ENCODE results near the gene INSIG1.

INSIG1 gene

DNA sequence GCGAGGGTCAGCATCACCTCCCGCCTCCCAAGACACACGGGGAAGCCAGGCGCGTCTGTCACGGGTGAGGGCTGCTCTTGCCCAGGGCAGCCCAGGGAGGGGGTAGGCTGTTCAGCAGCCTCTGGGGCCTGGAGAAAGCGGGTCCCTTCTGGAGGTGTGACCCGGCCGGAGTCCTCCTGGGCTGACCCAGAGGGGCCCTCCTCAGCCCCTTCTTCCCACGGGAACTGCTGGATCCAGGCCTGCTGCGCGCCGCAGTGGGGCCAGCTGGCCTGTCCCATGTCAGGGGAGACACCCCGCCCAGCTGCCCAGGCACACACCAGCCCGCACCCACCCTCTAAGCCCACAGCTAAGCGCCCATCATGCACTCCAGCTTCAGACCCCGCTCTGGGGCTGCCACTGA, 41.8 kb downstream of the INSIG1 start:
- no peak overlapping the region for H3K4me3 ChIP-seq (ENCODE audit: low read length in 2 of 2)
- no peak overlapping the region for H3K9ac ChIP-seq (ENCODE audit: low read depth, low read length, poor library complexity)
- peak overlapping the region; percentile 43 for H2AFZ ChIP-seq (ENCODE audit: low read length)
- H2BK5ac ChIP-seq (ENCODE audit: low read length) = peak overlapping the region; percentile 40
- H2BK15ac ChIP-seq (ENCODE audit: low read length) = no peak overlapping the region
- H3K4me1 ChIP-seq (ENCODE audit: control insufficient read depth in 2 of 2, insufficient read depth in 1 of 2, low read depth in 1 of 2, low read length in 2 of 2) = peaks cover 0 to 4% of the 10 kb centered on the region in 2 donors
- H2BK12ac ChIP-seq (ENCODE audit: low read length) = no peak overlapping the region
- no peak overlapping the region for H4K91ac ChIP-seq (ENCODE audit: low read depth, low read length, poor library complexity)
- H3K27ac ChIP-seq (replicated peaks; ENCODE audit: low read length) = no peak overlapping the region
- no peak overlapping the region for H2AK5ac ChIP-seq (ENCODE audit: low read depth, low read length)
- no peak overlapping the region for H3K4me2 ChIP-seq (ENCODE audit: insufficient read depth, low read length, poor library complexity, severe bottlenecking)
- peak overlapping the region; percentile 78 for H3K18ac ChIP-seq (ENCODE audit: low read length)
- peaks cover 0 to 2% of the 10 kb centered on the region in 2 donors for H3K9me3 ChIP-seq (replicated peaks in 1 of 2; ENCODE audit: control insufficient read depth in 2 of 2, insufficient read depth in 1 of 2, low read depth in 1 of 2, low read length in 2 of 2)
- no peak overlapping the region for H2BK120ac ChIP-seq (ENCODE audit: low read depth, low read length)
- H3K14ac ChIP-seq (ENCODE audit: low read length) = no peak overlapping the region
- no peak for DNase-seq (ENCODE audit: low spot score)
- H3K4ac ChIP-seq (ENCODE audit: low read length) = no peak overlapping the region
- H3K23ac ChIP-seq (ENCODE audit: low read depth, low read length, poor library complexity) = peak overlapping the region; percentile 16
- no peaks in the 10 kb centered on the region for H3K79me1 ChIP-seq (ENCODE audit: low read depth, low read length)
- no peak overlapping the region for H4K8ac ChIP-seq (ENCODE audit: low read depth, low read length)
- H3K36me3 ChIP-seq (replicated peaks in 1 of 2; ENCODE audit: control insufficient read depth in 2 of 2, insufficient read depth in 2 of 2, low read length in 2 of 2) = no peaks in the 10 kb centered on the region
- H3K27me3 ChIP-seq (ENCODE audit: control insufficient read depth in 3 of 3, insufficient read depth in 3 of 3, low read depth in 1 of 3, low read length in 3 of 3) = peaks cover 0 to 32% (median 2%) of the 10 kb centered on the region in 3 experiments
- WGBS, 2 donors (ENCODE audit: extremely low coverage in 2 of 2, insufficient read length in 2 of 2, insufficient replicate concordance in 1 of 2) = no CpG with 5 or more reads among the region's 17 CpGs

GRCh38 chr7:155340071-155340531, 42.4 kb downstream of the INSIG1 start:
- no peak overlapping the region for H3K4me2 ChIP-seq (ENCODE audit: insufficient read depth, low read length, poor library complexity, severe bottlenecking)
- H3K18ac ChIP-seq (ENCODE audit: low read length) = peak overlapping the region; percentile 49
- H3K4me1 ChIP-seq (ENCODE audit: control insufficient read depth in 2 of 2, insufficient read depth in 1 of 2, low read depth in 1 of 2, low read length in 2 of 2) = peaks cover 0 to 5% of the 10 kb centered on the region in 2 donors
- peak overlapping the region; percentile 65 for H3K14ac ChIP-seq (ENCODE audit: low read length)
- peak overlapping the region; percentile 40 for H2BK5ac ChIP-seq (ENCODE audit: low read length)
- H3K36me3 ChIP-seq (replicated peaks in 1 of 2; ENCODE audit: control insufficient read depth in 2 of 2, insufficient read depth in 2 of 2, low read length in 2 of 2) = no peaks in the 10 kb centered on the region
- no peak overlapping the region for H2BK12ac ChIP-seq (ENCODE audit: low read length)
- no peak overlapping the region for H2AK5ac ChIP-seq (ENCODE audit: low read depth, low read length)
- H2BK15ac ChIP-seq (ENCODE audit: low read length) = no peak overlapping the region
- H4K91ac ChIP-seq (ENCODE audit: low read depth, low read length, poor library complexity) = no peak overlapping the region
- H4K8ac ChIP-seq (ENCODE audit: low read depth, low read length) = peak overlapping the region; percentile 66
- peaks cover 0 to 2% of the 10 kb centered on the region in 2 donors for H3K9me3 ChIP-seq (replicated peaks in 1 of 2; ENCODE audit: control insufficient read depth in 2 of 2, insufficient read depth in 1 of 2, low read depth in 1 of 2, low read length in 2 of 2)
- H2BK120ac ChIP-seq (ENCODE audit: low read depth, low read length) = no peak overlapping the region
- no peaks in the 10 kb centered on the region for H3K79me1 ChIP-seq (ENCODE audit: low read depth, low read length)
- H2AFZ ChIP-seq (ENCODE audit: low read length) = peak overlapping the region; percentile 43
- H3K9ac ChIP-seq (ENCODE audit: low read depth, low read length, poor library complexity) = no peak overlapping the region
- H3K4me3 ChIP-seq (ENCODE audit: low read length in 2 of 2) = no peak overlapping the region
- H3K23ac ChIP-seq (ENCODE audit: low read depth, low read length, poor library complexity) = peak overlapping the region; percentile 16
- H3K27ac ChIP-seq (replicated peaks; ENCODE audit: low read length) = no peak overlapping the region
- no CpG with 5 or more reads among the region's 14 CpGs for WGBS, 2 donors (ENCODE audit: extremely low coverage in 2 of 2, insufficient read length in 2 of 2, insufficient replicate concordance in 1 of 2)
- peaks cover 0 to 28% (median 3%) of the 10 kb centered on the region in 3 experiments for H3K27me3 ChIP-seq (ENCODE audit: control insufficient read depth in 3 of 3, insufficient read depth in 3 of 3, low read depth in 1 of 3, low read length in 3 of 3)
- no peak overlapping the region for H3K4ac ChIP-seq (ENCODE audit: low read length)
- no peak for DNase-seq (ENCODE audit: low spot score)

DNA sequence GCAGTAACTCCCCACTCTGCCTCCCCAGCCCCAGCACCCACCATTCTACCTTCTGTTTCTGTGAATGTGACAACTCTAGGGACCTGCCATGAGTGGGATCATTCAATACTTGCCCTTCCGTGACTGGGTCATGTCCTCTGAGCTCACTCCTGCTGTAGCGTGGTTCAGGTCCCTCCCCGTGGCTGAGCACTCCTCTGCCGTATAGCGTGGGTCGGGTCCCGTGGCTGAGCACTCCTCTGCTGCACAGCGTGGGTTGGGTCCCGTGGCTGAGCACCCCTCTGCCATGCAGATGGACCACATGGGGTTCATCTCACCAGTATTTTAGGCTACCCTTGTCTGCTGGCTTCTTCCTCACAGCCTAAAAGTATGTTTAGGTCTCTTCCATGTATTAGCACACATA, 43.0 kb downstream of the INSIG1 start:
- H3K4me1 ChIP-seq (ENCODE audit: control insufficient read depth in 2 of 2, insufficient read depth in 1 of 2, low read depth in 1 of 2, low read length in 2 of 2) = peaks cover 0 to 5% of the 10 kb centered on the region in 2 donors
- no peak overlapping the region for H3K9ac ChIP-seq (ENCODE audit: low read depth, low read length, poor library complexity)
- H3K4ac ChIP-seq (ENCODE audit: low read length) = no peak overlapping the region
- no peak overlapping the region for H4K8ac ChIP-seq (ENCODE audit: low read depth, low read length)
- no peak overlapping the region for H2BK5ac ChIP-seq (ENCODE audit: low read length)
- H2AFZ ChIP-seq (ENCODE audit: low read length) = no peak overlapping the region
- H3K14ac ChIP-seq (ENCODE audit: low read length) = no peak overlapping the region
- no peak overlapping the region for H3K27ac ChIP-seq (replicated peaks; ENCODE audit: low read length)
- no peak overlapping the region for H3K23ac ChIP-seq (ENCODE audit: low read depth, low read length, poor library complexity)
- H3K79me1 ChIP-seq (ENCODE audit: low read depth, low read length) = no peaks in the 10 kb centered on the region
- peaks cover 0 to 28% (median 8%) of the 10 kb centered on the region in 3 experiments for H3K27me3 ChIP-seq (ENCODE audit: control insufficient read depth in 3 of 3, insufficient read depth in 3 of 3, low read depth in 1 of 3, low read length in 3 of 3)
- no CpG with 5 or more reads among the region's 9 CpGs for WGBS, 2 donors (ENCODE audit: extremely low coverage in 2 of 2, insufficient read length in 2 of 2, insufficient replicate concordance in 1 of 2)
- H3K4me2 ChIP-seq (ENCODE audit: insufficient read depth, low read length, poor library complexity, severe bottlenecking) = no peak overlapping the region
- no peak overlapping the region for H3K4me3 ChIP-seq (ENCODE audit: low read length in 2 of 2)
- H3K36me3 ChIP-seq (replicated peaks in 1 of 2; ENCODE audit: control insufficient read depth in 2 of 2, insufficient read depth in 2 of 2, low read length in 2 of 2) = no peaks in the 10 kb centered on the region
- no peak overlapping the region for H2BK120ac ChIP-seq (ENCODE audit: low read depth, low read length)
- H2BK12ac ChIP-seq (ENCODE audit: low read length) = no peak overlapping the region
- H2BK15ac ChIP-seq (ENCODE audit: low read length) = no peak overlapping the region
- H4K91ac ChIP-seq (ENCODE audit: low read depth, low read length, poor library complexity) = no peak overlapping the region
- no peak overlapping the region for H2AK5ac ChIP-seq (ENCODE audit: low read depth, low read length)
- DNase-seq (ENCODE audit: low spot score) = no peak
- H3K18ac ChIP-seq (ENCODE audit: low read length) = no peak overlapping the region
- peaks cover 0 to 2% of the 10 kb centered on the region in 2 donors for H3K9me3 ChIP-seq (replicated peaks in 1 of 2; ENCODE audit: control insufficient read depth in 2 of 2, insufficient read depth in 1 of 2, low read depth in 1 of 2, low read length in 2 of 2)

DNA sequence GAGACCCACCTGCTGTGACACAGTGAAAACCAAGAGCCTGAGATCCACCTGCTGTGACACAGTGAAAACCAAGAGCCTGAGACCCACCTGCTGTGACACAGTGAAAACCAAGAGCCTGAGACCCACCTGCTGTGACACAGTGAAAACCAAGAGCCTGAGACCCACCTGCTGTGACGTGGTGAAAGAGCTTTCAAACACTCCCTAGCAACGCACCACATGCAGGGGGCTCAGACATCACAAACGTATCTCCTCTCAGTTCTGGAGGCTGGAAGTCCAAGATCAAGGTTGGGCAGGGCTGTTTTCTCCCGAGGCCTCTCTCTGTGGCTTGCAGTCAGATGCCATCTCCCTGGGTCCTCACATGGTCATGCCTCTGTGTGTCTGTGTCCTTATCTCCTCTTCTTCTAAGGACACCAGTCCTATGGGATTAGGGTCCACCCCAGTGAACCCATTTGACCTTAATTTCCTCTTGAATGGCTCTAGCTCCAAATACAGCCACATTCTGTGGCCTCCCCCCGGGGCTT, 43.8 kb downstream of the INSIG1 start:
- Histone ChIP-seq H3K23ac (ENCODE audit: low read depth, low read length, poor library complexity) (no peak overlapping the region), H2BK120ac (ENCODE audit: low read depth, low read length) (no peak overlapping the region), H3K14ac (ENCODE audit: low read length) (no peak overlapping the region), H2AFZ (ENCODE audit: low read length) (no peak overlapping the region), H4K91ac (ENCODE audit: low read depth, low read length, poor library complexity) (no peak overlapping the region), H4K8ac (ENCODE audit: low read depth, low read length) (no peak overlapping the region), H2BK12ac (ENCODE audit: low read length) (no peak overlapping the region), H3K4me2 (ENCODE audit: insufficient read depth, low read length, poor library complexity, severe bottlenecking) (no peak overlapping the region), H3K18ac (ENCODE audit: low read length) (no peak overlapping the region), H2BK5ac (ENCODE audit: low read length) (no peak overlapping the region), H2AK5ac (ENCODE audit: low read depth, low read length) (no peak overlapping the region), H3K27ac (replicated peaks; ENCODE audit: low read length) (no peak overlapping the region), H3K27me3 (ENCODE audit: control insufficient read depth in 3 of 3, insufficient read depth in 3 of 3, low read depth in 1 of 3, low read length in 3 of 3) (peaks cover 0 to 28% (median 8%) of the 10 kb centered on the region in 3 experiments), H3K4me1 (ENCODE audit: control insufficient read depth in 2 of 2, insufficient read depth in 1 of 2, low read depth in 1 of 2, low read length in 2 of 2) (peaks cover 0 to 5% of the 10 kb centered on the region in 2 donors), H3K79me1 (ENCODE audit: low read depth, low read length) (no peaks in the 10 kb centered on the region), H3K9ac (ENCODE audit: low read depth, low read length, poor library complexity) (no peak overlapping the region), H3K4ac (ENCODE audit: low read length) (no peak overlapping the region), H3K36me3 (replicated peaks in 1 of 2; ENCODE audit: control insufficient read depth in 2 of 2, insufficient read depth in 2 of 2, low read length in 2 of 2) (no peaks in the 10 kb centered on the region), H3K9me3 (replicated peaks in 1 of 2; ENCODE audit: control insufficient read depth in 2 of 2, insufficient read depth in 1 of 2, low read depth in 1 of 2, low read length in 2 of 2) (peaks cover 0 to 2% of the 10 kb centered on the region in 2 donors), H2BK15ac (ENCODE audit: low read length) (no peak overlapping the region), H3K4me3 (ENCODE audit: low read length in 2 of 2) (no peak overlapping the region)
- WGBS, 2 donors (ENCODE audit: extremely low coverage in 2 of 2, insufficient read length in 2 of 2, insufficient replicate concordance in 1 of 2) = no CpG with 5 or more reads among the region's 5 CpGs
- DNase-seq (ENCODE audit: low spot score) = no peak

Data from neuronal stem cell (in vitro differentiated cells).